ENCODE data around the gene BAD.

GRCh38 chr11:64266339-64266738 lies 18.1 kb downstream of the BAD start:
- TF ChIP-seq CTCF (conservative IDR thresholded peaks at IDR 0.05; ENCODE audit: low read depth, low read length), result no peak
- TF ChIP-seq EZH2 (IDR thresholded peaks at IDR 0.05; ENCODE audit: borderline replicate concordance, low read depth, low read length, poor library complexity, severe bottlenecking), result no peak
